GF-D8 (cell line): ENCODE data around the gene MESD.

ENCODE experiments used
- DNase-seq: peaks from one replicate; lab custom pipeline; 2025; lab: John Stamatoyannopoulos, UW

MESD gene

GRCh38 chr15:80937718-80938117, 51.9 kb downstream of the MESD start:
- no peak for DNase-seq

GRCh38 chr15:80936288-80937078, 53.1 kb downstream of the MESD start:
- no peak for DNase-seq

GRCh38 chr15:80934761-80935221, 54.8 kb downstream of the MESD start:
- DNase-seq, result no peak

- no peak for DNase-seq
Observed at GRCh38 chr15:80932989-80933388, 56.6 kb downstream of the MESD start.

- no peak for DNase-seq
Observed at GRCh38 chr15:80932513-80932815, 57.2 kb downstream of the MESD start.

GRCh38 chr15:80931721-80932512, 57.7 kb downstream of the MESD start:
- DNase-seq, result no peak

GRCh38 chr15:80931191-80931590, 58.4 kb downstream of the MESD start:
- DNase-seq, result no peak

- DNase-seq, result no peak
Observed at GRCh38 chr15:80929689-80930088, 59.9 kb downstream of the MESD start.

- no peak for DNase-seq
Observed at GRCh38 chr15:80929225-80929624, 60.4 kb downstream of the MESD start.

GRCh38 chr15:80926126-80926525, 63.5 kb downstream of the MESD start:
- DNase-seq, result no peak

GRCh38 chr15:80925597-80926059, 64.0 kb downstream of the MESD start:
- DNase-seq, result no peak

- no peak for DNase-seq
Observed at GRCh38 chr15:80924278-80924677, 65.3 kb downstream of the MESD start.

- no peak for DNase-seq
Observed at GRCh38 chr15:80923668-80924067, 66.0 kb downstream of the MESD start.

GRCh38 chr15:80921736-80922410, 67.7 kb downstream of the MESD start:
- no peak for DNase-seq

GRCh38 chr15:80920271-80920699, 69.3 kb downstream of the MESD start:
- no peak for DNase-seq

- no peak for DNase-seq
Observed at GRCh38 chr15:80918196-80918783, 71.3 kb downstream of the MESD start.

GRCh38 chr15:80916056-80916455, 73.6 kb downstream of the MESD start:
- DNase-seq, result no peak

- no peak for DNase-seq
Observed at GRCh38 chr15:80915472-80915871, 74.1 kb downstream of the MESD start.

- no peak for DNase-seq
Observed at GRCh38 chr15:80913541-80913940, 76.1 kb downstream of the MESD start.

GRCh38 chr15:80912673-80913072, 76.9 kb downstream of the MESD start:
- no peak for DNase-seq

- DNase-seq, result no peak
Observed at GRCh38 chr15:80911821-80912220, 77.8 kb downstream of the MESD start.

GRCh38 chr15:80906159-80906766, 83.4 kb downstream of the MESD start:
- DNase-seq, result no peak
